HEK293 (cell line): ENCODE data around the gene CHRNA9.

Experiments used
- BCL11A ChIP-seq: fragments of 450-650 bp; formaldehyde crosslinking; IDR thresholded peaks from 2 replicates; pipeline ENCODE4 v1.5.1; 2016; ENCODE audit warnings: low read depth, missing biosample characterization, missing genetic modification characterization
- CTCF ChIP-seq: fragments of 450-650 bp; formaldehyde crosslinking; IDR thresholded peaks from 2 replicates; pipeline ENCODE4 v1.5.1; 2016; ENCODE audit warnings: missing biosample characterization, missing genetic modification characterization
- HOXA7 ChIP-seq: sonication (generic); formaldehyde crosslinking; IDR thresholded peaks from 2 replicates; pipeline ENCODE4 v1.8.1; 2022; ENCODE audit warnings: missing genetic modification reagents, borderline replicate concordance
- REPIN1 ChIP-seq: fragments of 450-650 bp; formaldehyde crosslinking; IDR thresholded peaks from 2 replicates; pipeline ENCODE4 v1.5.1; 2017; ENCODE audit warnings: missing biosample characterization, missing genetic modification characterization, low read depth
- REST ChIP-seq: fragments of 450-650 bp; formaldehyde crosslinking; IDR thresholded peaks from 2 replicates; pipeline ENCODE4 v1.5.1; 2016; ENCODE audit warnings: missing biosample characterization, missing genetic modification characterization
- ZBTB49 ChIP-seq: fragments of 450-650 bp; formaldehyde crosslinking; IDR thresholded peaks from 2 replicates; pipeline ENCODE4 v1.5.1; 2016; ENCODE audit warnings: missing biosample characterization, missing genetic modification characterization, low read depth
- ZNF121 ChIP-seq: fragments of 450-650 bp; formaldehyde crosslinking; IDR thresholded peaks from 2 replicates; pipeline ENCODE4 v1.5.1; 2016; ENCODE audit warnings: missing biosample characterization, missing genetic modification characterization
- ZNF16 ChIP-seq: fragments of 450-650 bp; formaldehyde crosslinking; IDR thresholded peaks from 2 replicates; pipeline ENCODE4 v1.5.1; 2016; ENCODE audit warnings: low read depth, missing biosample characterization, missing genetic modification characterization
- ZNF175 ChIP-seq: fragments of 450-650 bp; formaldehyde crosslinking; IDR thresholded peaks from 2 replicates; pipeline ENCODE4 v1.5.1; 2016; ENCODE audit warnings: missing biosample characterization, missing genetic modification characterization
- ZNF239 ChIP-seq: fragments of 450-650 bp; formaldehyde crosslinking; IDR thresholded peaks from 2 replicates; pipeline ENCODE4 v1.5.1; 2016; ENCODE audit warnings: missing biosample characterization, missing genetic modification characterization
- ZNF274 ChIP-seq, 2 experiments: fragments of 200-500 bp in 1 of 2; fragments of 450-650 bp in 1 of 2; sonication (Bioruptor generic) in 1 of 2; formaldehyde crosslinking in 1 of 2; IDR thresholded peaks; 2 replicates each; pipeline versions ENCODE4 v1.5.1 to v1.6.1; 2014 to 2016; ENCODE audit warnings: borderline replicate concordance in 1 of 2, inconsistent platforms in 1 of 2, low read length in 1 of 2, missing biosample characterization in 1 of 2, missing genetic modification characterization in 1 of 2
- ZNF76 ChIP-seq: fragments of 450-650 bp; formaldehyde crosslinking; IDR thresholded peaks from 2 replicates; pipeline ENCODE4; 2016; ENCODE audit warnings: low read depth, missing biosample characterization, missing genetic modification characterization, borderline replicate concordance
- ZSCAN30 ChIP-seq: fragments of 450-650 bp; IDR thresholded peaks from 2 replicates; pipeline ENCODE4 v1.5.1; 2018; ENCODE audit warnings: missing biosample characterization, mild to moderate bottlenecking, missing genetic modification characterization, moderate library complexity
- TF ChIP-seq, protein P1 (sequence below): fragments of 450-650 bp; formaldehyde crosslinking; IDR thresholded peaks from 2 replicates; pipeline ENCODE4 v1.5.1; 2016; ENCODE audit warnings: missing biosample characterization, missing genetic modification characterization

DNA sequence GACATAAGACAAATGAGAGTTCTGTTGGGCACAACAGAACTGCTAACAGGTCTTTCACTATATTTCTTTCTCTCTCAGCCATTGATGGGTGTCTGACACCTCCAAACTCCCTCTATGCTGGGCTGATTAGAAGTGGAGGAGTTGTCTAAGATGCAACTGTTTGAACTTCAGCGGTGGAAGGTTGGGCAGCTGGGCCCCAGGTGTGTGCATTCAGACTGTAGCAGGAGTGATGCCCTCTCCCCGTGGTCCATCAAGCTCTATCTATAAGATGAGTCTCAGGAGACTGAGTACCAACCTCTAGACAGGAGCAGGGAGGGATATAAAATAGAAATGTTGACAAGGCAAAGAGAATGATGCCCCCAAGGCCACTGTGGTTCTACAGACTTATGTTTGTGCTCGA, 28.2 kb upstream of the CHRNA9 start:
- TF ChIP-seq ZNF239 (tag by site-specific recombination): no peak
- no peak for TF ChIP-seq CTCF
- no peak for TF ChIP-seq ZNF16 (tag by site-specific recombination)
- TF ChIP-seq ZSCAN30 (tag by site-specific recombination): no peak
- TF ChIP-seq ZNF274 (IDR thresholded peaks at IDR 0.05; ENCODE audit: low read length): no peak
- TF ChIP-seq ZNF274 (tag by site-specific recombination; IDR thresholded peaks at IDR 0.05; ENCODE audit: borderline replicate concordance): no peak
- TF ChIP-seq ZNF121: no peak
- TF ChIP-seq, protein P1, sequence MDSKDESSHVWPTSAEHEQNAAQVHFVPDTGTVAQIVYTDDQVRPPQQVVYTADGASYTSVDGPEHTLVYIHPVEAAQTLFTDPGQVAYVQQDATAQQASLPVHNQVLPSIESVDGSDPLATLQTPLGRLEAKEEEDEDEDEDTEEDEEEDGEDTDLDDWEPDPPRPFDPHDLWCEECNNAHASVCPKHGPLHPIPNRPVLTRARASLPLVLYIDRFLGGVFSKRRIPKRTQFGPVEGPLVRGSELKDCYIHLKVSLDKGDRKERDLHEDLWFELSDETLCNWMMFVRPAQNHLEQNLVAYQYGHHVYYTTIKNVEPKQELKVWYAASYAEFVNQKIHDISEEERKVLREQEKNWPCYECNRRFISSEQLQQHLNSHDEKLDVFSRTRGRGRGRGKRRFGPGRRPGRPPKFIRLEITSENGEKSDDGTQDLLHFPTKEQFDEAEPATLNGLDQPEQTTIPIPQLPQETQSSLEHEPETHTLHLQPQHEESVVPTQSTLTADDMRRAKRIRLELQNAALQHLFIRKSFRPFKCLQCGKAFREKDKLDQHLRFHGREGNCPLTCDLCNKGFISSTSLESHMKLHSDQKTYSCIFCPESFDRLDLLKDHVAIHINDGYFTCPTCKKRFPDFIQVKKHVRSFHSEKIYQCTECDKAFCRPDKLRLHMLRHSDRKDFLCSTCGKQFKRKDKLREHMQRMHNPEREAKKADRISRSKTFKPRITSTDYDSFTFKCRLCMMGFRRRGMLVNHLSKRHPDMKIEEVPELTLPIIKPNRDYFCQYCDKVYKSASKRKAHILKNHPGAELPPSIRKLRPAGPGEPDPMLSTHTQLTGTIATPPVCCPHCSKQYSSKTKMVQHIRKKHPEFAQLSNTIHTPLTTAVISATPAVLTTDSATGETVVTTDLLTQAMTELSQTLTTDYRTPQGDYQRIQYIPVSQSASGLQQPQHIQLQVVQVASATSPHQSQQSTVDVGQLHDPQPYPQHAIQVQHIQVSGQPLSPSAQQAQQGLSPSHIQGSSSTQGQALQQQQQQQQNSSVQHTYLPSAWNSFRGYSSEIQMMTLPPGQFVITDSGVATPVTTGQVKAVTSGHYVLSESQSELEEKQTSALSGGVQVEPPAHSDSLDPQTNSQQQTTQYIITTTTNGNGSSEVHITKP (tag by site-specific recombination): no peak
- TF ChIP-seq BCL11A (tag by site-specific recombination): no peak
- no peak for TF ChIP-seq HOXA7 (CRISPR knock-in tag)
- no peak for TF ChIP-seq ZNF76 (tag by site-specific recombination)
- no peak for TF ChIP-seq REPIN1 (tag by site-specific recombination)
- no peak for TF ChIP-seq ZBTB49 (tag by site-specific recombination)
- no peak for TF ChIP-seq REST
- TF ChIP-seq ZNF175 (tag by site-specific recombination): no peak
